HCT116 (cell line): ENCODE data around the gene PTPN1. TPM values are rescaled to one million over a fixed set of nuclear protein-coding genes. Genes with fewer than 3 reads are reported as not detected.

Experiments
- ATAC-seq: fragments of 200-7000 bp; cut with Tn5 transposase; 2 replicates; pipeline ENCODE4 v1.9.1; 2020; ENCODE audit warnings: mild to moderate bottlenecking, moderate library complexity
- BruUV-seq: library from RNA; stranded (reverse); fragments of 400-500 nt; replicated peaks from 2 replicates; lab custom pipeline; 2021; lab: Mats Ljungman, UMichigan
- CTCF ChIA-PET: fragments of 300-600 bp; sonication (Branson Sonifier 250); formaldehyde crosslinking; loops from one replicate; lab custom pipeline; 2021; ENCODE audit warnings: antibody characterized with exemption; lab: Charles Lee
- POLR2A ChIA-PET: fragments of 300-600, 350-600 bp; sonication (Branson Sonifier 250); formaldehyde crosslinking; loops from one replicate; lab custom pipeline; 2021; ENCODE audit warnings: antibody characterized with exemption; lab: Charles Lee
- RAD21 ChIA-PET, 2 experiments: fragments of 300-600 bp; sonication (Branson Sonifier 250); formaldehyde crosslinking; loops; one replicate each; lab custom pipeline; 2023; ENCODE audit warnings: low total read pairs in 2 of 2; ENCODE audit not compliant: uncharacterized antibody in 2 of 2, unreplicated experiment in 2 of 2, low non-redundant PET in 1 of 2; lab: Charles Lee
- DNase-seq: peaks from one replicate; pipeline ENCODE4 v3.0.0-alpha.2; 2010; ENCODE audit warnings: low read depth, low spot score
- H2AFZ ChIP-seq: fragments of 200-600 bp; shearing (Covaris generic), sonication (generic); 2 replicates; pipeline ENCODE4 v1.6.1; 2017; ENCODE audit warnings: low read depth, mixed run types, mixed read lengths, antibody characterized with exemption, low read length; ENCODE audit not compliant: poor library complexity, severe bottlenecking
- H3K27ac ChIP-seq: 2 replicates; pipeline ENCODE4 v1.5.1; 2012; ENCODE audit warnings: low read depth, low read length
- H3K27me3 ChIP-seq: fragments of 200-600 bp; sonication (generic); 2 replicates; pipeline ENCODE4 v1.6.1; 2016; ENCODE audit warnings: mixed run types, low read length, mixed read lengths; ENCODE audit not compliant: insufficient read depth
- H3K36me3 ChIP-seq, 2 experiments: fragments of 200-500 bp in 1 of 2; fragments of 200-600 bp in 1 of 2; sonication (Bioruptor generic) in 1 of 2; sonication (generic) in 1 of 2; 2 replicates each; pipeline versions ENCODE4 v1.5.1 to v1.6.1; 2014 to 2016; ENCODE audit warnings: low read length in 2 of 2, inconsistent platforms in 1 of 2, mixed read lengths in 1 of 2, mixed run types in 1 of 2; ENCODE audit not compliant: insufficient read depth in 2 of 2, control insufficient read depth in 1 of 2
- H3K4me1 ChIP-seq, 2 experiments: fragments of 200-600 bp in 1 of 2; sonication (generic) in 1 of 2; 2 replicates each; pipeline versions ENCODE4 v1.5.1 to v1.6.1; 2012 to 2017; ENCODE audit warnings: low read length in 2 of 2, inconsistent platforms in 1 of 2, mild to moderate bottlenecking in 1 of 2, mixed read lengths in 1 of 2, mixed run types in 1 of 2, moderate library complexity in 1 of 2; ENCODE audit not compliant: insufficient read depth in 2 of 2, control insufficient read depth in 1 of 2
- H3K4me2 ChIP-seq: fragments of 200-600 bp; sonication (generic); 2 replicates; pipeline ENCODE4 v1.6.1; 2017; ENCODE audit warnings: mixed run types, low read length, mixed read lengths
- H3K4me3 ChIP-seq, 2 experiments: fragments of 200-600 bp in 1 of 2; sonication (generic) in 1 of 2; replicated peaks in 1 of 2; 2 replicates each; pipeline ENCODE4 v1.5.1; 2011 to 2016; ENCODE audit warnings: low read length in 2 of 2, control low read depth in 1 of 2, low read depth in 1 of 2, mild to moderate bottlenecking in 1 of 2, mixed read lengths in 1 of 2, mixed run types in 1 of 2
- H3K79me2 ChIP-seq: fragments of 200-600 bp; sonication (generic); 2 replicates; pipeline ENCODE4 v1.6.1; 2017; ENCODE audit warnings: mild to moderate bottlenecking, mixed run types, low read length, moderate library complexity, mixed read lengths; ENCODE audit not compliant: insufficient read depth
- H3K9ac ChIP-seq: fragments of 200-600 bp; sonication (generic); 2 replicates; pipeline ENCODE4 v1.6.1; 2016; ENCODE audit warnings: low read length, mixed read lengths
- H3K9me2 ChIP-seq: fragments of 200-600 bp; sonication (generic), shearing (Covaris generic); 2 replicates; pipeline ENCODE4 v1.6.1; 2017; ENCODE audit warnings: mixed run types, mild to moderate bottlenecking, moderate library complexity; ENCODE audit not compliant: insufficient read depth
- H3K9me3 ChIP-seq, 2 experiments: fragments of 200-500 bp in 1 of 2; fragments of 200-600 bp in 1 of 2; sonication (Bioruptor generic) in 1 of 2; sonication (generic) in 1 of 2; 2 replicates each; pipeline ENCODE4 v1.6.1; 2014 to 2017; ENCODE audit warnings: low read length in 2 of 2, mixed read lengths in 2 of 2, inconsistent platforms in 1 of 2, low read depth in 1 of 2, mild to moderate bottlenecking in 1 of 2, mixed run types in 1 of 2, moderate library complexity in 1 of 2; ENCODE audit not compliant: control insufficient read depth in 1 of 2, insufficient read depth in 1 of 2
- H4K20me1 ChIP-seq: fragments of 200-600 bp; sonication (generic), shearing (Covaris generic); 2 replicates; pipeline ENCODE4 v1.6.1; 2017; ENCODE audit warnings: mixed run types, mild to moderate bottlenecking, moderate library complexity; ENCODE audit not compliant: insufficient read depth
- CBX3 ChIP-seq: IDR thresholded peaks from 2 replicates; pipeline ENCODE4 v1.6.1; 2012; ENCODE audit warnings: low read depth
- CEBPB ChIP-seq: IDR thresholded peaks from 2 replicates; pipeline ENCODE4 v1.6.1; 2012; ENCODE audit warnings: low read depth
- CTCF ChIP-seq, 3 experiments: fragments of 200-600 bp in 1 of 3; sonication (generic) in 1 of 3; IDR thresholded peaks in 2 of 3; conservative IDR thresholded peaks in 1 of 3; 2 replicates each; pipeline ENCODE4 v1.5.1; 2012 to 2017; ENCODE audit warnings: low read depth in 2 of 3, low read length in 2 of 3, antibody characterized with exemption in 1 of 3, borderline replicate concordance in 1 of 3, control low read depth in 1 of 3, mild to moderate bottlenecking in 1 of 3, mixed read lengths in 1 of 3, mixed run types in 1 of 3, moderate library complexity in 1 of 3; ENCODE audit not compliant: insufficient read depth in 1 of 3
- ELF1 ChIP-seq: IDR thresholded peaks from 2 replicates; pipeline ENCODE4 v1.6.1; 2012; ENCODE audit warnings: low read depth, borderline replicate concordance
- EZH2 ChIP-seq: fragments of 200-600 bp; sonication (generic); IDR thresholded peaks from 2 replicates; pipeline ENCODE4 v1.6.1; 2017; ENCODE audit warnings: antibody characterized with exemption, mixed run types
- EZH2phosphoT487 ChIP-seq: fragments of 200-600 bp; IDR thresholded peaks from 2 replicates; pipeline ENCODE4 v1.6.1; 2018; ENCODE audit warnings: antibody characterized with exemption, borderline replicate concordance
- FOSL1 ChIP-seq: IDR thresholded peaks from 2 replicates; pipeline ENCODE4 v1.6.1; 2012; ENCODE audit warnings: low read depth
- JUND ChIP-seq: IDR thresholded peaks from 2 replicates; pipeline ENCODE4 v1.6.1; 2012
- MAX ChIP-seq: IDR thresholded peaks from 2 replicates; pipeline ENCODE4 v1.6.1; 2012
- POLR2AphosphoS5 ChIP-seq: IDR thresholded peaks from 2 replicates; pipeline ENCODE4 v1.6.1; 2011; ENCODE audit warnings: mild to moderate bottlenecking, low read depth, low read length, moderate library complexity
- RAD21 ChIP-seq: IDR thresholded peaks from 2 replicates; pipeline ENCODE4 v1.6.1; 2012; ENCODE audit warnings: low read depth, mild to moderate bottlenecking
- SIN3A ChIP-seq: IDR thresholded peaks from 2 replicates; pipeline ENCODE4 v1.6.1; 2012; ENCODE audit warnings: low read depth
- SP1 ChIP-seq: IDR thresholded peaks from 2 replicates; pipeline ENCODE4 v1.6.1; 2012; ENCODE audit warnings: low read depth
- SRF ChIP-seq: IDR thresholded peaks from 2 replicates; pipeline ENCODE4 v1.6.1; 2012; ENCODE audit warnings: low read depth
- TCF7L2 ChIP-seq: IDR thresholded peaks from 2 replicates; pipeline ENCODE4 v1.7.0; 2011; ENCODE audit warnings: borderline replicate concordance, inconsistent platforms; ENCODE audit not compliant: insufficient read depth, insufficient read length; ENCODE audit errors: extremely low read depth
- YY1 ChIP-seq: IDR thresholded peaks from 2 replicates; pipeline ENCODE4 v1.6.1; 2011; ENCODE audit warnings: low read length, low read depth, moderate library complexity, mild to moderate bottlenecking; ENCODE audit not compliant: insufficient replicate concordance; ENCODE audit errors: extremely low read depth
- ZBTB33 ChIP-seq: IDR thresholded peaks from 2 replicates; pipeline ENCODE4 v1.6.1; 2011; ENCODE audit warnings: mild to moderate bottlenecking, low read length, moderate library complexity; ENCODE audit not compliant: insufficient replicate concordance; ENCODE audit errors: extremely low read depth
- intact Hi-C: fragments of 100-400 bp; cut with micrococcal nuclease; formaldehyde crosslinking; loops from 2 replicates; pipeline ENCODE4 v1.10.0; 2022
- total RNA-seq: library from RNA; stranded (reverse); gene quantifications from one replicate; pipeline ENCODE4 v1.2.1, GENCODE V29; 2021; ENCODE audit not compliant: unreplicated experiment

Gene PTPN1
- total RNA-seq, 1 experiment from 2014 or later = 47.5 TPM

GRCh38 chr20:50582092-50582491 is 71.9 kb downstream of the PTPN1 start:
- CTCF ChIA-PET = no interaction called here
- H3K4me3 ChIP-seq = no peak overlapping the region
- POLR2A ChIA-PET = no interaction called here
- H4K20me1 ChIP-seq = no peaks in the 10 kb centered on the region
- no peak for DNase-seq
- H3K36me3 ChIP-seq = peaks cover 35 to 64% of the 10 kb centered on the region in 2 experiments
- H3K27ac ChIP-seq = no peak overlapping the region
- H3K9me2 ChIP-seq = no peaks in the 10 kb centered on the region
- intact Hi-C loops = no loop called here
- BruUV-seq = TSS peak; percentile 7
- RAD21 ChIA-PET = no interaction called here
- H3K4me1 ChIP-seq = no peaks in the 10 kb centered on the region
- TF ChIP-seq POLR2AphosphoS5 = no peak
- no peak for TF ChIP-seq ELF1
- TF ChIP-seq CEBPB = no peak
- TF ChIP-seq YY1 = no peak
- TF ChIP-seq EZH2 = no peak
- no peak for TF ChIP-seq SP1
- TF ChIP-seq TCF7L2 = no peak
- no peak for TF ChIP-seq RAD21
- TF ChIP-seq MAX = no peak
- no peak for TF ChIP-seq CBX3
- no peaks in the 10 kb centered on the region for H3K27me3 ChIP-seq
- no peak for ATAC-seq
- H3K79me2 ChIP-seq = peaks cover 9% of the 10 kb centered on the region; the same call in 1 of the 2 replicates
- no peak overlapping the region for H3K9ac ChIP-seq
- no peaks in the 10 kb centered on the region for H3K9me3 ChIP-seq
- no peak overlapping the region for H2AFZ ChIP-seq
- H3K4me2 ChIP-seq = no peak overlapping the region

- Histone ChIP-seq H3K4me3 (no peak overlapping the region), H3K9me3 (no peaks in the 10 kb centered on the region), H3K4me2 (no peak overlapping the region), H4K20me1 (no peaks in the 10 kb centered on the region), H3K27ac (no peak overlapping the region), H3K27me3 (no peaks in the 10 kb centered on the region), H3K36me3 (peaks cover 31 to 59% of the 10 kb centered on the region in 2 experiments), H3K9me2 (no peaks in the 10 kb centered on the region), H2AFZ (no peak overlapping the region), H3K9ac (no peak overlapping the region), H3K4me1 (no peaks in the 10 kb centered on the region), H3K79me2 (peaks cover 9% of the 10 kb centered on the region; the same call in 1 of the 2 replicates)
- POLR2A ChIA-PET = no interaction called here
- CTCF ChIA-PET = no interaction called here
- RAD21 ChIA-PET = no interaction called here
- intact Hi-C loops = no loop called here
- BruUV-seq = no TSS peak
- ATAC-seq = no peak
- DNase-seq = no peak
- TF ChIP-seq SRF = no peak
- TF ChIP-seq EZH2phosphoT487 = no peak
- TF ChIP-seq CEBPB = no peak
- TF ChIP-seq CTCF (IDR thresholded peaks at IDR 0.05 in 2 of 3, conservative IDR thresholded peaks at IDR 0.05 in 1 of 3; ENCODE audit: borderline replicate concordance in 1 of 3, insufficient read depth in 1 of 3, low read depth in 2 of 3, low read length in 2 of 3) = no peak
- TF ChIP-seq SIN3A = no peak
- TF ChIP-seq ZBTB33 = no peak
- TF ChIP-seq TCF7L2 = no peak
- TF ChIP-seq RAD21 = no peak
- TF ChIP-seq FOSL1 = no peak
- no peak for TF ChIP-seq YY1
- no peak for TF ChIP-seq JUND
- no peak for TF ChIP-seq CBX3
Measured at GRCh38 chr20:50582591-50583234, 72.5 kb downstream of the PTPN1 start.
